ENCODE results near the gene MED9.
A peak's percentile ranks its signal among the peaks of the same experiment; 100 is the strongest.
"Not testable (repeated sequence)": the region's sequence is repeated elsewhere in the genome, so short reads cannot be mapped to it uniquely, and the experiment has no call there.

The MED9 gene

GRCh38 chr17:17454700-17455099, 22.1 kb upstream of the MED9 start:
- DNase-seq, result not testable (repeated sequence)

DNA sequence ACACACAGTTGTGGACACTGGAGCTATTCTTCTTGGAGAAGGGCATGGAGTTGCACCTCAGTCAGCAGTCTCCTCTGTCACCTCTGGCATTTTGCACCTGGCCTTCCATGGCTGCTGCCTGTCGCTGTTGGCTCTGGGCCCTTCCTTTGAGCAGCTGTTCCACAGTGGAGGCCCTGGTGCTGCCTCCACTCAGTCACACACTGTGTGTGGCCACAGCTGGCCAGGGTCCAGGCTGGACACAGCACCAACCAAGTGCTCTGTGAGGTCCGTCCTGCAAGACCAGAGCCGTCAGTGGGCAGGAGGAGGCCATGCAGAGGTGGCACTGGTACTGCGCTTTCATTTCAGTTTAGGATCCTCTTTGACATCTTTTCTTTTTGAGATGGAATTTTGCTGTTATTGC, 21.6 kb upstream of the MED9 start:
- no peak for DNase-seq

GRCh38 chr17:17456251-17456650, 20.5 kb upstream of the MED9 start:
- no peak for DNase-seq

DNA sequence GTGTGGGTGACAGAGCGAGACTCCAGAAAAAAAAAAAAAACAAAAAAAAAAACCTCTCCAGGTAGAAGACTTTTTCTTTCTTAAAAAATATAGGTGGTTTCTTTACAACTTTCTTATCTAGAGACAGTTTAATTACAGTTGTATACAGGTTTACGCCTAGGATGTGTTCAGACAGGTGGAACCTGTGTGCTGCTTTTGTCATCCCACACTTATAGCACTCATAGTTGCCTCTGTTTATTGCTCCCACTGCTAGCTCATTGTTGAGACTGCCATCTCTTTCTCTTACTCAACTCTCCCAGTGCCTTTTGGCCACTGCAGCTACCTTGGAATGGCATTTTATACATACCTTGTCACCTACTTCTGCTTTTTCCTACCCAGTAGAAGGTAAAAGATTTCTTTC, 19.1 kb upstream of the MED9 start:
- DNase-seq, result no peak

GRCh38 chr17:17460038-17460437, 16.8 kb upstream of the MED9 start:
- DNase-seq, result no peak

- no peak for DNase-seq
These were observed 14.6 kb upstream of the MED9 start for GRCh38 chr17:17462048-17462824.

- peak in 16 of 56 donors; percentile 9 to 54 (median 24) for DNase-seq
These were observed 13.0 kb upstream of the MED9 start for GRCh38 chr17:17463821-17464220.

- DNase-seq, result not testable (repeated sequence)
These were observed 10.9 kb upstream of the MED9 start for GRCh38 chr17:17465878-17466277.

- DNase-seq, result no peak
These were observed 10.3 kb upstream of the MED9 start for GRCh38 chr17:17466511-17466910.

- DNase-seq, result peak in 3 of 56 donors; percentile 16 to 25 (median 19)
These were observed 9.8 kb upstream of the MED9 start for GRCh38 chr17:17467016-17467415.

- no peak for DNase-seq
These were observed 9.1 kb upstream of the MED9 start for GRCh38 chr17:17467720-17468119.

GRCh38 chr17:17468217-17469010, 8.4 kb upstream of the MED9 start:
- peak in 3 of 56 donors; percentile 9 to 24 (median 12) for DNase-seq

GRCh38 chr17:17469358-17469757, 7.4 kb upstream of the MED9 start:
- no peak for DNase-seq

GRCh38 chr17:17469996-17470395, 6.8 kb upstream of the MED9 start:
- no peak for DNase-seq

DNA sequence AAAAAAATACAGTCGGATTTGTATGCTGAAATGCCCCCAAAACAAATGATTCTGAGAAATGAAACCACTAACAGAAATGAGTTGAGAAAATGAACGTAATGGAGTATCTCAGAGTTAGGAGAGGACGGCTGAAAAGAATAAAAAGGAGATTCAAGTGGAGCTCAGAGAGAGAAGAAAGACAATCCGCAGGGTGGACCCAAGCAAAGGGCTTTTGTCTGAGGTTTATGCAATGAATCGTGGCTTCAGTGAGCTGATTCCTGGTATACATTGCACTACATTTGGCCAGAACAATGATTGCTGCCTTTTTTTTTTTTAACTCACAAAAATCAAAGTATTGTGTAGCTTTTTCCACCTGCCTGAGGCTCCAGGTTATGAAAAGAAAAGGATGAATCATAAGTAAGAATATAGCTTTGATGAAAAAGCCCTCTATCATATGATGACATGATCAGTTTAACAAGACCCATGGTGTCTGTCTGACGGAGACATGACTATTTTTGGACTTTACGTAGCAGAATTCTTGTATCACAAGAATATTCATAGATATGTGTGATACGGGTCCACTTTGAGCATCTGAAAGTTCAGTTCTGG, 4.4 kb upstream of the MED9 start:
- DNase-seq, result no peak

GRCh38 chr17:17474341-17474740, 2.5 kb upstream of the MED9 start:
- no peak for DNase-seq

DNA sequence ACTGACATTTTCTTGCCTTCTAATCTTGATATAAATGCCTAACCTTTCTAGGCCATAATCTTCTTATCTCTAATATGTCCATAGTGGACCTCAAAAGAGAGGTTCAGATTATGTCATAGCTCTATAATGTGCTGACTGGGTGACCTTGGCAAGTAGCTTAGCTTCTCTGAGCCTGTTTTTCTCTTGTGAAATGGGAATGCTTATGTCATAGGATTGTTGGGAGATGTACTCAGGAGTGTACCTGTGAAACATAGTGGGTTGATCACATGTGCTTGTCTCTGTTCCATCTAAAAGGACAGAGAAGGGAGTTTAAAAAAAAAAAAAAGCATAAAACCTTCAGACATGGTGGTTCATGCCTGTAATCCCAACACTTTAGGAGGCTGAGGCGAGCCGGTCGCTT, 2.4 kb downstream of the MED9 start:
- DNase-seq, result no peak

GRCh38 chr17:17480593-17481148, 3.9 kb downstream of the MED9 start:
- no peak for DNase-seq

DNA sequence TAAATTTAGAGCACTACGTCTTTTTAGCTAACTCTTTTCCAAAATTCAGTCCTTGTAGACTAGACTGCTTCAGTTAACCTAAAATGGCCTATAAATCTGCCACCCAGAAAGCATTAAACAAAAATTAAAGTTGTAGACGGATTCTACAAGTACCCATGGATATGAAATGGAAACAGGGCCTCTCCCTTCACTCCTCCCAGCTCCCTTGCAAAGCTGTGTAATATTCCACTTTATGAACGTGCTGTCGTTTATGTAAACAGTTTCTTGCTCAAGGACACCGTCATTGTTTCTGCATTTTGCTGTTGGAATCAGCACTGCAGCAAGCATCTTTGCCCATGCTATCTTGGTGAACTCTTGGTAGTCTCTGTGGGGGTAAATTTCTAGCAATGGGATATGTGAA, 5.1 kb downstream of the MED9 start:
- no peak for DNase-seq

- peak in 20 of 56 donors; percentile 22 to 84 (median 69) for DNase-seq
These were observed 7.7 kb downstream of the MED9 start for GRCh38 chr17:17484451-17484899.

DNA sequence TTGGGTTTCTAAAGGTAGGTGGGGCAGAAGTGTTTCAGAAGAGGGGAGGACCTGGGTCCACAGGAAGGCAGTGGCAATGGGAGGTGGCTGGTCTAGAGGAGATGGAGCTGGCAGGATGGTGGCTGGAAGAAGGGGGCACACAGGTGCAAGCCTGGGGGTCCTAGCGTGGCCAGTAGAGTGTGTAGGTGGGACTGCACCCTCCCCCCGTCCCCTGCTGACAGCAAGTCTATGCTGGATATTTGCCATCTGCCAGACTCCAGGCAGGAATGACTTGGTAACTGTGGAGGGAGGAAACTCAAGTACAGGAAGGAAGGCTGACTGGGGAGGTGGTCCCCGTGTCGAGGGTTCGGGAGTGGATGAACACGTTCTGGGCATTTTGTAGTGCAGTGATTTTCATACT, 8.6 kb downstream of the MED9 start:
- no peak for DNase-seq

DNA sequence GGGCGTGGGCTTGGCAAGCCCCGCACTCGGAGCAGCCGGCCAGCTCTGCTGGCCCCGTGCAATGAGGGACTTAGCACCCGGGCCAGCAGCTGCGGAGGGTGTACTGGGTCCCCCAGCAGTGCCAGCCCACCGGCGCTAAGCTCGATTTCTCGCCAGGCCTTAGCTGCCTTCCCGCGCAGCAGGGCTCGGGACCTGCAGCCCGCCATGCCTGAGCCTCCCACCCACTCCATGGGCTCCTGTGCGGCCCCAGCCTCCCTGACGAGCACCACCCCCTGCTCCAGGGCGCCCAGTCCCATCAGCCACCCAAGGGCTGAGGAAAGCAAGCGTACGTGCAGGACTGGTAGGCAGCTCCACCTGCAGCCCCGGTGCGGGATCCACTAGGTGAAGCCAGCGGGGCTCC, 9.6 kb downstream of the MED9 start:
- not testable (repeated sequence) for DNase-seq
